Suprapubic skin (tissue), 4 donors: ENCODE data around the gene CPNE7. TPM values are rescaled to one million over a fixed set of nuclear protein-coding genes. Genes with fewer than 3 reads are reported as not detected.

Source experiments
- DNase-seq, 2 donors: peaks; one replicate each; pipeline ENCODE4 v3.0.0-alpha.2; 2019; ENCODE audit warnings: low spot score in 2 of 2
- H3K27ac ChIP-seq: fragments of 200-600 bp; sonication (generic); one replicate; pipeline ENCODE4 v1.5.1; 2019
- H3K27me3 ChIP-seq: fragments of 200-600 bp; sonication (generic); one replicate; pipeline ENCODE4 v1.5.1; 2019
- H3K36me3 ChIP-seq: fragments of 200-600 bp; sonication (generic); one replicate; pipeline ENCODE4 v1.5.1; 2019
- H3K4me1 ChIP-seq: fragments of 200-600 bp; sonication (generic); one replicate; pipeline ENCODE4 v1.5.1; 2019
- H3K4me3 ChIP-seq: fragments of 200-600 bp; sonication (generic); one replicate; pipeline ENCODE4 v1.5.1; 2019; ENCODE audit warnings: mild to moderate bottlenecking
- H3K9me3 ChIP-seq: fragments of 200-600 bp; sonication (generic); one replicate; pipeline ENCODE4 v1.5.1; 2019
- CTCF ChIP-seq, 2 donors: fragments of 200-600 bp in 1 of 2; fragments of 450-650 bp in 1 of 2; sonication (generic) in 1 of 2; IDR thresholded peaks; one replicate each; pipeline ENCODE4 v1.5.1; 2016 to 2019; ENCODE audit warnings: antibody characterized with exemption in 2 of 2, mild to moderate bottlenecking in 1 of 2, moderate library complexity in 1 of 2
- EP300 ChIP-seq: sonication (generic); formaldehyde crosslinking; IDR thresholded peaks from one replicate; pipeline ENCODE4 v1.6.1; 2017; ENCODE audit warnings: antibody characterized with exemption
- POLR2A ChIP-seq, 2 donors: fragments of 450-650 bp; IDR thresholded peaks; one replicate each; pipeline ENCODE4 v1.6.1; 2017; ENCODE audit warnings: antibody characterized with exemption in 2 of 2, mild to moderate bottlenecking in 2 of 2, moderate library complexity in 2 of 2
- POLR2AphosphoS5 ChIP-seq, 3 donors: sonication (generic); formaldehyde crosslinking; IDR thresholded peaks; one replicate each; pipeline ENCODE4 v1.6.1; 2017; ENCODE audit warnings: antibody characterized with exemption in 3 of 3
- WGBS: methylation state at CpG from one replicate; pipeline ENCODE4 v1.1.5; 2018; 5-methylcytosine and 5-hydroxymethylcytosine counted together
- total RNA-seq, 4 donors: library from RNA; depleted of rRNA; stranded (reverse); fragments of >200 nt; gene quantifications; one replicate each; pipeline ENCODE4 v1.1.0, GENCODE V29; 2016

Gene CPNE7
- total RNA-seq, 4 donors from 2014 or later, result 0.51 to 12.9 (median 2.9) TPM; not detected in 1

DNA sequence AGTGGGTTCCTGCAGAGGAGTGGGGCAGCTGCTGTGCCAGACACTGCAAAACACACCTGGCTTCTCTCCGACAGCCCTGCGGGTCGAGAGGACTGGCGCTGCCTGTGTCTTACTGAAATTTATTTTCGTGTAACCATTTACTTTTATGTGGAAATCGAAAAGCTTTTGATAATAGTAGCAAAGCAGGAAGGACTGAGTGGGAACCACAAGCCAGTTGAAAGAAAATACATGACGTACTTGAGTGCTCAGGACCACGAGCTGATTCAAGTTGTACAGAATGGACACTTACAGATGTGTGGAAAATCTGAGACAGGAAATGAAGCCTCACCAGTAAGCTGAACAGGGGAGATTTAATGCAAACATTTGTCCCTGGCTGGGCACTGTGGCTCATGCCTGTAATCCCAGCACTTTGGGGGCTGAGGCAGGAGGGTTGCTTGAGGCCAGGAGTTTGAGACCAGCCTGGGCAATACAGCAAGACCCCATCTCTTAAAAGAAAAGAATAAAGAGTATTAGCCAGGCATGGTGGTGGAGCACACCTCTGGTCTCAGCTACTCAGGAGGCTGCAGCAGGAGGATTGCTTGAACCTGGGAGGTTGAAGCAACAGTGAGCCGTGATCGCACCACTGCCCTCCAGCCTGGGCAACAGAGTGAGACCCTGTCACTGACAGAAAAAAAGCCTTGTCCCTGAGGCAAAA lies 26.4 kb upstream of the CPNE7 start:
- no peak for TF ChIP-seq POLR2AphosphoS5 (IDR thresholded peaks at IDR 0.05)
- no peak for TF ChIP-seq EP300
- no peak for TF ChIP-seq CTCF (IDR thresholded peaks at IDR 0.05)
- TF ChIP-seq POLR2A (IDR thresholded peaks at IDR 0.05), result no peak
- Histone ChIP-seq H3K36me3 (peaks cover 99% of the 10 kb centered on the region), H3K27me3 (no peaks in the 10 kb centered on the region), H3K4me3 (no peak overlapping the region), H3K9me3 (no peaks in the 10 kb centered on the region), H3K27ac (no peak overlapping the region), H3K4me1 (no peaks in the 10 kb centered on the region)
- 85% methylated on average over 10 of the region's 10 CpGs for WGBS
- no peak for DNase-seq

GRCh38 chr16:89550421-89551007 lies 25.0 kb upstream of the CPNE7 start:
- Histone ChIP-seq H3K27me3 (no peaks in the 10 kb centered on the region), H3K27ac (no peak overlapping the region), H3K4me3 (no peak overlapping the region), H3K9me3 (no peaks in the 10 kb centered on the region), H3K36me3 (peaks cover 97% of the 10 kb centered on the region), H3K4me1 (no peaks in the 10 kb centered on the region)
- WGBS, result 90% methylated on average over 22 of the region's 22 CpGs
- DNase-seq, result no peak
- TF ChIP-seq POLR2A (IDR thresholded peaks at IDR 0.05), result no peak

GRCh38 chr16:89552329-89552728 lies 23.2 kb upstream of the CPNE7 start:
- Histone ChIP-seq H3K9me3 (no peaks in the 10 kb centered on the region), H3K27ac (no peak overlapping the region), H3K36me3 (peaks cover 96% of the 10 kb centered on the region), H3K4me3 (no peak overlapping the region), H3K27me3 (no peaks in the 10 kb centered on the region), H3K4me1 (no peaks in the 10 kb centered on the region)
- no peak for DNase-seq
- TF ChIP-seq CTCF (IDR thresholded peaks at IDR 0.05) (no peak), EP300 (no peak), POLR2A (IDR thresholded peaks at IDR 0.05) (no peak), POLR2AphosphoS5 (IDR thresholded peaks at IDR 0.05) (no peak)
- WGBS, result 93% methylated on average over 22 of the region's 22 CpGs

DNA sequence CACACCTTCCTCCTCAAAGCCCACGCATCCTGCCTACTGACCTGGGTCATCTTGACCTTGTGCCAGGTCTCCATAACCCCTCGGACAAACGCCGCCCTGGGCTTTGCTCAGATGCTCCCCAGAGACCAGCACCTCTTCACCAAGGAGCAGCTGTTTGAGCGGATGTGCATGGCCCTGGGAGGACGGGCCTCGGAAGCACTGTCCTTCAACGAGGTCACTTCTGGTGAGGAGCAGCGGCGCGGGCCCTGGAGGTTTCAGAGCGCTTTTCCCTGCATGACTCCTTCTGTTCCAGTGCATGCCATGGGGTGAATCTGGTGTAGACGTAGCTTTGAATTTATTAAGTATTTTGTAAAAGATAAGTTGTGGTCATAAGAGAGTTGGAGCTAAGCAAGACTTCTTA lies 22.6 kb upstream of the CPNE7 start:
- TF ChIP-seq POLR2A (IDR thresholded peaks at IDR 0.05) (no peak), EP300 (no peak), POLR2AphosphoS5 (IDR thresholded peaks at IDR 0.05) (no peak), CTCF (IDR thresholded peaks at IDR 0.05) (no peak)
- no peaks in the 10 kb centered on the region for H3K4me1 ChIP-seq
- WGBS, result 93% methylated on average over 13 of the region's 13 CpGs
- no peak overlapping the region for H3K4me3 ChIP-seq
- no peaks in the 10 kb centered on the region for H3K9me3 ChIP-seq
- DNase-seq, result no peak
- no peaks in the 10 kb centered on the region for H3K27me3 ChIP-seq
- no peak overlapping the region for H3K27ac ChIP-seq
- peaks cover 90% of the 10 kb centered on the region for H3K36me3 ChIP-seq

GRCh38 chr16:89553733-89554132 lies 21.8 kb upstream of the CPNE7 start:
- H3K27me3 ChIP-seq, result no peaks in the 10 kb centered on the region
- H3K9me3 ChIP-seq, result no peaks in the 10 kb centered on the region
- WGBS, result 100% methylated on average over 3 of the region's 18 CpGs
- TF ChIP-seq POLR2A (IDR thresholded peaks at IDR 0.05) (no peak), POLR2AphosphoS5 (IDR thresholded peaks at IDR 0.05) (no peak), EP300 (no peak)
- DNase-seq, result peak in 1 of 2 donors; percentile 63
- no peak overlapping the region for H3K4me3 ChIP-seq
- peaks cover 82% of the 10 kb centered on the region for H3K36me3 ChIP-seq
- no peak overlapping the region for H3K27ac ChIP-seq
- no peaks in the 10 kb centered on the region for H3K4me1 ChIP-seq

- no peak for TF ChIP-seq EP300
- no peak for TF ChIP-seq POLR2A (IDR thresholded peaks at IDR 0.05)
- no peak for TF ChIP-seq POLR2AphosphoS5 (IDR thresholded peaks at IDR 0.05)
- no peak for TF ChIP-seq CTCF (IDR thresholded peaks at IDR 0.05)
- no peak for DNase-seq
- Histone ChIP-seq H3K36me3 (peaks cover 76% of the 10 kb centered on the region), H3K4me1 (peaks cover 4% of the 10 kb centered on the region), H3K27me3 (no peaks in the 10 kb centered on the region), H3K9me3 (no peaks in the 10 kb centered on the region), H3K27ac (no peak overlapping the region), H3K4me3 (no peak overlapping the region)
- 94% methylated on average over 10 of the region's 12 CpGs for WGBS
Observed at GRCh38 chr16:89554343-89554742, 21.2 kb upstream of the CPNE7 start.
